DLD1 (cell line): Measurements from ENCODE around the gene PAQR9.

Experiments
- in situ Hi-C: cut with HindIII; loops from 2 replicates; pipeline ENCODE4 v1.10.0; 2017; ENCODE audit warnings: low sequenced_read_pairs

PAQR9 gene

GRCh38 chr3:142982038-142982773 is 18.7 kb upstream of the PAQR9 start:
- in situ Hi-C loops = no loop called here

- in situ Hi-C loops = no loop called here
Observed at GRCh38 chr3:142981108-142981507, 17.6 kb upstream of the PAQR9 start.

- in situ Hi-C loops = no loop called here
Observed at GRCh38 chr3:142977399-142977728, 13.9 kb upstream of the PAQR9 start.

DNA sequence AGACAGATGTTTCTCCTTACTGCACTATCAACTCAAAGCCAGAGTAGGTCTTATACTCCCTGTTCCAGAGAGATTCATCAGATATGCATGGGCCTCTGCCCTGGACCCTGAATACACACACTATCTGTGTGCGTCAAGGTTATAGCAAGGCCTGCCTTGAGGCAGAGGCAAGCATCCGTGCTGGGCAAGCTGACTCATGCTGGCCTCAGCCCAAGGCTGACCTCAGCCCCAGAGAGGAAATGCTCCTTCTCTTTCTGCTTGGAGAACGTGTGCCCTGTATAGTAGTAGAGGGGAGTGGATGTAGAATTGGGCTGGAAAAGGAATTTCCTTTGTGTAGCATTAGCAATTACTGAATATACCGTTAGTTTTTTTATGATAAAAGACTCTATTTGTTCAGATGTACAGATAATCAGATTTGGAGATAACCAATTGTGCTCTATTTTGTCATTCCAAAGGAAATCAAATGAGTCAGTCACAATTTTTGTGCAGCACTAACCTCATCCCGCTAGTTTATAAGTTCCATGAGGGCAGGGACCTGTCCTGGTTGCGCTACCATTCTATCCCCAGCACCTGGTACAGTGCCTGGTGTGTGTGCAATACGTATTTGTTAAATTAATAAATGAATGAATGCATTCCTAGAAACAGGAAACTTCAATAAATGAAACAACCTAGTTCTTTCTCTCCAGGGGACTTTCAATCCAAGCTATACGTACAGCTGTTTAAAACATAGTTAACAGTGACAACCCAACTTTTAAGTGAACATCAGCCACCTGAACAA is 13.3 kb upstream of the PAQR9 start:
- in situ Hi-C loops = no loop called here

- in situ Hi-C loops = no loop called here
Observed at GRCh38 chr3:142975316-142975995, 12.0 kb upstream of the PAQR9 start.

GRCh38 chr3:142973217-142974009 is 9.9 kb upstream of the PAQR9 start:
- in situ Hi-C loops = no loop called here

GRCh38 chr3:142972092-142972753 is 8.7 kb upstream of the PAQR9 start:
- in situ Hi-C loops = no loop called here

DNA sequence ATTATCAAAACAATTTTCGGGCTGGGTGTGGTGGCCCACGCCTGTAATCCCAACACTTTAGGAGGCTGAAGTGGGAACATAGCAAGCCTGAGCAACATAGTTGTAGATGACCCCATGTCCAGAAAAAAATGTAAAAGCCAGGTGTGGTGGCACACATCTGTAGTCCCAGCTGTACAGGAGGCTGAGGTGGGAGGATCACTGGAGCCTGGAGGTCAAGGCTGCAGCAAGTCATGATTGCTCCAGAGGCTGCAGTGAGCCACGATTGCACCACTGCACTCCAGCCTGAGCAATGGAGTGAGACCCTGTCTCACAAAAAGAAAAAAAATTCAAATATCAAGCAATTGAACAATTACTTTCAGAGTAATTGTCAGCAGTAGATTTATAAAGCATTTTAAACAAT is 8.0 kb upstream of the PAQR9 start:
- in situ Hi-C loops = no loop called here

GRCh38 chr3:142968319-142969025 is 5.0 kb upstream of the PAQR9 start:
- in situ Hi-C loops = no loop called here

- in situ Hi-C loops = no loop called here
Observed at GRCh38 chr3:142966808-142967207, 3.3 kb upstream of the PAQR9 start.

GRCh38 chr3:142965581-142965980 is 2.1 kb upstream of the PAQR9 start:
- in situ Hi-C loops = no loop called here

DNA sequence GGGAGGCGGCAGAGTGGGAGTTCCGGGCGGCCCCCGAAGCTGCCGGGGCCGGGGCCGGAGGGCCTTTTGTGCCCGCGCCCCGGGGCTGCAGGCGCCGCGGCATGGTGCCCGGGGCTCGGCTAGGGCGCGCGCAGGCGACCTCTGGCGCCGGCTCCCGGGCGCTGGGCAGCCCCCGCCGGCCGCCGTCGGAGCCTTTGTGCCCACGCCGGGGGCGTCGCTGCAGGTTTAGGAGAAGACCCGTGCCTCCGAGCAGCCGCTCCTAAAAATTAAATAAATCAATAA is 299 bp downstream of the PAQR9 start:
- in situ Hi-C loops = no loop called here

DNA sequence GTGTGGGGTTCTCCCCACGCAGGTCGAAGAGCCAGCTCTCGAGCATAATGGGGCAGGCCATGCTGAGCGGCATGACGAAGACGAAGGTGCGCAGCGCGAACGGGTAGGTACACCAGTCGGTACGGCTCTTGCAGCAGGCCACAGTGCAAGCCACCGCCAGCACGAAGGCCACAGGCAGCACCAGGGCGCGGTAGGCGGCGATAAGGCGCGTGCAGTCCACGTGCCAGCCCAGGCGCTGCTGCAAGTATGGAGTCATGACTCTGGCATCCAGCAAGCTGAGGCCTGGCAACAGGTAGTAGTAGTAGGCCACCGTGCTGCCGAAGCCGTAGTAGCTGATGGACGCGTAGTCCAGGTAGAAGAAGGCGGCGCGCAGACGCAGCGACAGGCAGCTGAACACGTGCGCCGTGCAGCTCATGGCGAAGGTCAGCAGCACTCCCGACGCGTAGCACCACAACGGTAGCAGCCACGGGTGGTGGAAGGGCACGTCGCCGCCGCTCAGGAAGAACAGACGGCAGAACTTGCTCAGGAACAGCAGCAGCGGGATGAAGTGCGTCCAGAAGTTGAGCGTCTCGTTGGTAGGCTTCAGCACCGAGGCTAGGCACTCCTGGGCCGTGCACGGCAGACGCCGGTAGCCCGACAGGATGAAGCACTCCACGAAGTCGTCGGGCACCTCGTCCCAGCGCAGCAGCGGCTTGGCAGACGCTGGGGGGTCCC is 797 bp downstream of the PAQR9 start:
- in situ Hi-C loops = no loop called here

GRCh38 chr3:142962175-142962519 is 1.3 kb downstream of the PAQR9 start:
- in situ Hi-C loops = no loop called here

- in situ Hi-C loops = no loop called here
Observed at GRCh38 chr3:142961539-142961938, 1.9 kb downstream of the PAQR9 start.

DNA sequence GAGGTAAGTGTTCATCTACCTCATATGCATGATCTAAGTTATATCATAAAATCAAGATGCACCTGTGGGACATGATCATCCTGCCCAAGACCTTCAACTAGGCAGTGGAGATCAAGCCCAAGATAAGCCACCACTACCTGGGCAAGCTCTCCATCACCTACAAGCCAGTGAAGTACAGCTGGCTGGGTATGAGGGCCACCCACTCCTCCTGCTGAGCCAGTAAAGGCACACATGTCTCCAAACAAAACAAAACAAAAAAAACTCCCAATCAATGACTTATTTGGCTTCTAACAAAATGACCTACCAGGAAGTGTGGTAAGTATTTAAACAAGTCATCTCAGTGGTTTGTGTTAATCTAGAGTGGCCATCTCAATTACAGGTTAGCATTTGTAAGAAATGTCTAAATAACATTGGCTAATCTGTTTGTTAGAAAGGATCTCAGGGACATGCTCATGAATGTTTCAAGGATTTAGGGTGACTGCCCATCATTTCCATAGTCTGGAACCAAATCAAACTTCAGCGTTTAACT is 3.1 kb downstream of the PAQR9 start:
- in situ Hi-C loops = no loop called here

DNA sequence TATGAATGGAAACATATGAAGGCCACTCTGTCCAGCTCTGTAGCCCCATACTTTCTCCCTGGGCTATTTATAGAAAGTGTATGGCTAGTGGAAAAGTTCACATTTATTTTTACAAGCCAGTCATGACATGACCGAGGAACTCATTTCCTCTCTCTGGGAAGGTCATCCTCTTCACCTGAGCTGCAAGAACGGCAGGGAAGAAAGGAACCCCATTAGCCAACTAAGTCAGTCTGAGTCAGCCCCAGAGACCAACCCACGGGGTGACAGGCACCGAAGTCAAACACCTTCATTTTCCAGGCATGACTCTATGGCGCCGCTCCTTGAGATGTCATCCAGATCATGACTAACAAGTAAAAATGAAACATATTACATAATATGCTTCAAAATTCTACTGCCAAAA is 4.8 kb downstream of the PAQR9 start:
- in situ Hi-C loops = no loop called here

GRCh38 chr3:142953443-142953842 is 10.0 kb downstream of the PAQR9 start:
- in situ Hi-C loops = no loop called here
